Motor neuron (in vitro differentiated cells): Measurements from ENCODE around the gene ADAMTSL2. TPM values are rescaled to one million over a fixed set of nuclear protein-coding genes. Genes with fewer than 3 reads are reported as not detected.

Source experiments
- ATAC-seq, 8 experiments: fragments of 200-7000 bp; cut with Tn5 transposase; replicated peaks in 6 of 8; 2 replicates each; pipeline ENCODE4 v1.8.0; 2021; ENCODE audit warnings: mild to moderate bottlenecking in 8 of 8, moderate library complexity in 8 of 8
- H3K27ac ChIP-seq, 2 donors: fragments of 250-450 bp; sonication (Bioruptor Pico); 2 replicates each; pipeline ENCODE4 v1.9.0; 2021; ENCODE audit warnings: antibody characterized with exemption in 2 of 2, mild to moderate bottlenecking in 2 of 2, moderate library complexity in 1 of 2
- H3K4me1 ChIP-seq, 2 donors: fragments of 250-450 bp; sonication (Bioruptor Pico); replicated peaks in 1 of 2; 2 replicates each; pipeline ENCODE4 v1.6.1; 2021; ENCODE audit warnings: antibody characterized with exemption in 2 of 2, mild to moderate bottlenecking in 2 of 2, moderate library complexity in 1 of 2
- H3K4me3 ChIP-seq, 5 donors: fragments of 250-450 bp; sonication (Bioruptor Pico); 2 replicates each; pipeline ENCODE4 v1.9.0; 2021; ENCODE audit warnings: antibody characterized with exemption in 5 of 5, mild to moderate bottlenecking in 5 of 5, moderate library complexity in 4 of 5
- WGBS, 10 experiments: fragments of 450-650 bp; shearing (Covaris generic); methylation state at CpG; one replicate each; pipeline ENCODE4 v1.0.0; 2022; 5-methylcytosine and 5-hydroxymethylcytosine counted together
- in situ Hi-C, 9 experiments: fragments of 400-800 bp; cut with MboI; loops; one replicate each; pipeline ENCODE4 v1.15.0; 2021; ENCODE audit warnings: low sequenced_read_pairs in 9 of 9, low pct_unique_long_range_greater_than_20kb in 2 of 9; ENCODE audit not compliant: unreplicated experiment in 9 of 9
- total RNA-seq, 8 experiments: library from RNA; unstranded; fragments of 300-600 nt; gene quantifications; 2 replicates each; pipeline versions ENCODE4 v1.2.3 to v1.2.4, GENCODE V29; 2022

ADAMTSL2 gene
- total RNA-seq, 8 experiments from 2014 or later, result 0.10 to 0.93 (median 0.32) TPM; not detected in 1

DNA sequence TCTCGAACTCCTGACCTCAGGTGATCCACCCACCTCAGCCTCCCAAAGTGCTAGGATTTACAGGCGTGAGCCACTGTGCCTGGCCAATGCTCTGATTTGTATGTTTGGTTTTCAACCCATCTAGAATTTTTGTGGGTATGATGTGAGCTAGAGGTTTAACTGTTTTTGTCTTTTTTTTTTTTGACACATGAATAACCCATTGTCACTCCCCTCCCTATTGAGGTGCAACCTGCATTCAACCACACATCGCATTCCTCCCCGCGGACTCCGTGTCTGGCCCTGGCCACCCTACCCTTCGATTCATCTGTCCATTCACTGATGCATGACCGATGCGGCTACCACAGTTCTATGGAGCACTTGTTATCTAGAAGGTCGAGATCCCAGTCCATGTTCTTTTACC is 84.2 kb downstream of the ADAMTSL2 start:
- Histone ChIP-seq H3K27ac (no peak overlapping the region), H3K4me3 (no peak overlapping the region), H3K4me1 (peaks cover 5 to 6% of the 10 kb centered on the region in 2 donors)
- WGBS, 10 experiments, result 0 to 100% (median 74%) methylated on average over 1 to 10 of the region's 10 CpGs
- no peak for ATAC-seq
- in situ Hi-C loops, result no loop called here

GRCh38 chr9:133619791-133620190 is 85.3 kb downstream of the ADAMTSL2 start:
- in situ Hi-C loops, result no loop called here
- Histone ChIP-seq H3K27ac (no peak overlapping the region), H3K4me1 (no peaks in the 10 kb centered on the region), H3K4me3 (no peak overlapping the region)
- ATAC-seq, result no peak
- 0 to 80% (median 49%) methylated on average over 1 to 8 of the region's 8 CpGs for WGBS, 10 experiments

DNA sequence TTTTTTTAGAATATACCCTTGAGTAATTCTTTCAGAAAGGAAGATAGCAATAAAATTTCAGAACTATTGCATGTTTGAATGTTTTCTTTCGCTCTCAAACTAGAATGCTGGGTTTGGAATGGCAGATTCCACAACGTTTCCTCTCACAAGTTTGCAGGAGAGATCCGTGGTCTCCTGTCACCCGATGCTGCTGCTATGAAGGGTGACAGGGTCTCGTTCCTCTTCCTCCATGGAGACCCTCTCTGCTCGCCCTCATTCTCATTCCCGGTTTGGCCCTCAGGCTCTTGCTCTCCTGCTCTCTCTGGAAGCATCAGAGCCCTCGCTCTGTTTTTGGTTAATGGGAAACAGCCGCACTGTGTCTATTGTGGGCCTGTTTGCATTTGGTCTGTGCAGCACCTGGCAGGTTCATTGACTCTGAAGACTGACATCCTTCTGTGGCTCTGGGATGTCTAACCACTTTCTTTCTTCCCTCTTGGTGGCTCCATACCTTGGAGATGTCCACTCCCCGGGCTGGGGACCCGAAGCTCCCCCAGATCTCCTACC is 87.3 kb downstream of the ADAMTSL2 start:
- in situ Hi-C loops, result no loop called here

GRCh38 chr9:133622555-133622954 is 88.1 kb downstream of the ADAMTSL2 start:
- 0 to 86% (median 70%) methylated on average over 1 to 5 of the region's 5 CpGs for WGBS, 10 experiments
- ATAC-seq, result peak in 2 of 8 experiments; percentile 59 to 83
- H3K27ac ChIP-seq, result no peak overlapping the region
- in situ Hi-C loops, result no loop called here
- no peak overlapping the region for H3K4me3 ChIP-seq
- no peaks in the 10 kb centered on the region for H3K4me1 ChIP-seq

More for the DNA sequence above, 87.3 kb downstream of the ADAMTSL2 start:
- 0 to 85% (median 72%) methylated on average over 1 to 10 of the region's 11 CpGs; no CpG with 5 or more reads in 3 of the 10 experiments for WGBS, 10 experiments
- H3K27ac ChIP-seq, result no peak overlapping the region
- no peak for ATAC-seq
- H3K4me3 ChIP-seq, result no peak overlapping the region
- no peaks in the 10 kb centered on the region for H3K4me1 ChIP-seq

Other genes with a start within 250 kb of the ADAMTSL2 start
- 10 to 100 TPM; 14.8 to 27.8 (median 17.8) TPM for gene SURF6, start 198.5 kb upstream of the ADAMTSL2 start, total RNA-seq
- gene MED22, start 186.6 kb upstream of the ADAMTSL2 start, total RNA-seq, result 10 to 100 TPM; 14.2 to 36.9 (median 20.4) TPM
- gene RPL7A, start 186.5 kb upstream of the ADAMTSL2 start, total RNA-seq, result 1,000 to 10,000 TPM; 2,000 to 3,318 (median 3,013) TPM
- 10 to 100 TPM; 26.7 to 40.3 (median 30.8) TPM for gene SURF1, start 178.2 kb upstream of the ADAMTSL2 start, total RNA-seq
- gene SURF2, start 178.2 kb upstream of the ADAMTSL2 start, total RNA-seq, result 10 to 100 TPM; 20.3 to 43.4 (median 27.5) TPM
- gene SURF4, start 158.6 kb upstream of the ADAMTSL2 start, total RNA-seq, result 100 to 1,000 TPM in 4 of 8 experiments, 10 to 100 TPM in 4; 62.6 to 141 (median 105) TPM
- gene STKLD1, start 158.3 kb upstream of the ADAMTSL2 start, total RNA-seq, result 1 to 10 TPM; 1.1 to 6.1 (median 3.1) TPM
- 10 to 100 TPM; 23.1 to 34.3 (median 24.5) TPM for gene REXO4, start 116.7 kb upstream of the ADAMTSL2 start, total RNA-seq
- gene ADAMTS13, start 112.3 kb upstream of the ADAMTSL2 start, total RNA-seq, result 10 to 100 TPM in 1 of 8 experiments, 1 to 10 TPM in 7; 2.7 to 14.3 (median 4.3) TPM
- gene CACFD1, start 74.7 kb upstream of the ADAMTSL2 start, total RNA-seq, result 10 to 100 TPM in 7 of 8 experiments, 1 to 10 TPM in 1; 8.5 to 32.0 (median 21.2) TPM
- 10 to 100 TPM in 4 of 8 experiments, 1 to 10 TPM in 4; 4.7 to 23.0 (median 9.7) TPM for gene SLC2A6, start 55.6 kb upstream of the ADAMTSL2 start, total RNA-seq
- not detected for gene MYMK, start 9.7 kb upstream of the ADAMTSL2 start, total RNA-seq
- 1 to 10 TPM in 3 of 8 experiments, under 1 TPM in 4, not detected in 1; 0.36 to 1.9 (median 0.78) TPM for gene FAM163B, start 74.7 kb downstream of the ADAMTSL2 start, total RNA-seq
- 1 to 10 TPM in 1 of 8 experiments, under 1 TPM in 7; 0.07 to 1.7 (median 0.20) TPM for gene DBH, start 101.7 kb downstream of the ADAMTSL2 start, total RNA-seq
- gene SARDH, start 203.6 kb downstream of the ADAMTSL2 start, total RNA-seq, result 1 to 10 TPM in 6 of 8 experiments, under 1 TPM in 2; 0.20 to 3.4 (median 2.4) TPM